Neuronal stem cell (in vitro differentiated cells): ENCODE measurements around the gene MRC2.

Experiments
- DNase-seq: peaks from one replicate; pipeline ENCODE4 v3.0.0-alpha.2; 2013; ENCODE audit warnings: low spot score
- H2AFZ ChIP-seq: one replicate; pipeline ENCODE4 v1.6.1; 2013; ENCODE audit warnings: mild to moderate bottlenecking, low read length, inconsistent platforms
- H2AK5ac ChIP-seq: 2 replicates; pipeline ENCODE4 v1.6.1; 2013; ENCODE audit warnings: low read depth, mild to moderate bottlenecking, inconsistent platforms, low read length, moderate library complexity, mixed read lengths
- H2BK120ac ChIP-seq: 2 replicates; pipeline ENCODE4 v1.6.1; 2013; ENCODE audit warnings: low read depth, mild to moderate bottlenecking, inconsistent platforms, low read length, moderate library complexity, mixed read lengths
- H2BK12ac ChIP-seq: one replicate; pipeline ENCODE4 v1.6.1; 2013; ENCODE audit warnings: low read length, inconsistent platforms
- H2BK15ac ChIP-seq: 2 replicates; pipeline ENCODE4 v1.6.1; 2013; ENCODE audit warnings: mild to moderate bottlenecking, low read length, inconsistent platforms, mixed read lengths
- H2BK5ac ChIP-seq: one replicate; pipeline ENCODE4 v1.6.1; 2013; ENCODE audit warnings: inconsistent platforms, mild to moderate bottlenecking, low read length, moderate library complexity
- H3K14ac ChIP-seq: one replicate; pipeline ENCODE4 v1.6.1; 2013; ENCODE audit warnings: low read length, inconsistent platforms
- H3K18ac ChIP-seq: 2 replicates; pipeline ENCODE4 v1.6.1; 2013; ENCODE audit warnings: low read length, inconsistent platforms
- H3K23ac ChIP-seq: 2 replicates; pipeline ENCODE4 v1.6.1; 2013; ENCODE audit warnings: low read depth, mild to moderate bottlenecking, mixed read lengths, low read length, inconsistent platforms; ENCODE audit not compliant: poor library complexity
- H3K27ac ChIP-seq: replicated peaks from 3 replicates; pipeline ENCODE4 v1.5.1; 2013; ENCODE audit warnings: low read length, inconsistent platforms
- H3K27me3 ChIP-seq, 3 experiments: 2 replicates each; pipeline ENCODE4 v1.6.1; 2013; ENCODE audit warnings: low read length in 3 of 3, mild to moderate bottlenecking in 2 of 3, inconsistent platforms in 1 of 3, low read depth in 1 of 3, mixed read lengths in 1 of 3, moderate library complexity in 1 of 3; ENCODE audit not compliant: control insufficient read depth in 3 of 3, insufficient read depth in 3 of 3
- H3K36me3 ChIP-seq, 2 donors: replicated peaks in 1 of 2; 2 replicates each; pipeline ENCODE4 v1.6.1; 2013; ENCODE audit warnings: low read length in 2 of 2; ENCODE audit not compliant: control insufficient read depth in 2 of 2, insufficient read depth in 2 of 2
- H3K4ac ChIP-seq: 2 replicates; pipeline ENCODE4 v1.6.1; 2013; ENCODE audit warnings: inconsistent platforms, mild to moderate bottlenecking, low read length, moderate library complexity
- H3K4me1 ChIP-seq, 2 donors: 1 replicate in 1 of 2; 2 replicates in 1 of 2; pipeline ENCODE4 v1.6.1; 2013; ENCODE audit warnings: low read length in 2 of 2, low read depth in 1 of 2; ENCODE audit not compliant: control insufficient read depth in 2 of 2, insufficient read depth in 1 of 2
- H3K4me2 ChIP-seq: one replicate; pipeline ENCODE4 v1.6.1; 2013; ENCODE audit warnings: mild to moderate bottlenecking, low read length, inconsistent platforms; ENCODE audit not compliant: insufficient read depth, poor library complexity, severe bottlenecking
- H3K4me3 ChIP-seq, 2 donors: 2 replicates each; pipeline ENCODE4 v1.5.1; 2013; ENCODE audit warnings: low read length in 2 of 2, mild to moderate bottlenecking in 2 of 2, inconsistent platforms in 1 of 2, moderate library complexity in 1 of 2
- H3K79me1 ChIP-seq: one replicate; pipeline ENCODE4 v1.6.1; 2013; ENCODE audit warnings: low read depth, mild to moderate bottlenecking, inconsistent platforms, low read length, moderate library complexity
- H3K9ac ChIP-seq: one replicate; pipeline ENCODE4 v1.6.1; 2013; ENCODE audit warnings: mild to moderate bottlenecking, low read depth, low read length, inconsistent platforms; ENCODE audit not compliant: poor library complexity
- H3K9me3 ChIP-seq, 2 donors: replicated peaks in 1 of 2; 2 replicates each; pipeline versions ENCODE3 to v1.6.1; 2013; ENCODE audit warnings: low read length in 2 of 2, mild to moderate bottlenecking in 2 of 2, inconsistent platforms in 1 of 2, low read depth in 1 of 2, mixed read lengths in 1 of 2, moderate library complexity in 1 of 2; ENCODE audit not compliant: control insufficient read depth in 2 of 2, insufficient read depth in 1 of 2
- H4K8ac ChIP-seq: one replicate; pipeline ENCODE4 v1.6.1; 2013; ENCODE audit warnings: low read depth, mild to moderate bottlenecking, inconsistent platforms, low read length, moderate library complexity
- H4K91ac ChIP-seq: one replicate; pipeline ENCODE4 v1.6.1; 2013; ENCODE audit warnings: low read length, low read depth, mild to moderate bottlenecking, inconsistent platforms; ENCODE audit not compliant: poor library complexity
- WGBS, 2 donors: extraction: QIAGEN DNeasy Blood & Tissue Kit; methylation state at CpG; one replicate each; pipeline ENCODE4 v1.1.7; 2013; ENCODE audit warnings: missing lambda C conversion rate in 2 of 2, mixed read lengths in 1 of 2; ENCODE audit not compliant: insufficient read length in 2 of 2, insufficient replicate concordance in 1 of 2; ENCODE audit errors: extremely low coverage in 2 of 2; 5-methylcytosine and 5-hydroxymethylcytosine counted together

The MRC2 gene

DNA sequence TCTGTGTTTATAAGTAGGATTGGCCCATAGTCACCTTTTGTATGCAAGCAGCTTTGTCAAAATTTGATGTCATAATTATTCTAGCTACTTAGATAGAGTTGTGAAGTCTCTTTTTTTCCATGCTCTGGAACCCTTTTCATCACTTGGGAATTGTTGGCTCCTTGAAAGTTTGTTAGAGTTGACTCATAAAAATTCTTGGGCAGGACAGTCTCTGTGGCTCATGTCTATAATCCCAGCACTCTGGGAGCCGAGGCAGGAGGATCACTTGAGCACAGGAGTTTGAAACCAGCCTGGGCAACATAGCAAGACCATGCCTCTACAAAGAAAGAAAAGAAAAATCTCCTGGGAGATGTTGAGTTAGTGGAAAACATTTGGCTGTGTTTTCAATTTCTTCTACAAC, 45.7 kb upstream of the MRC2 start:
- Histone ChIP-seq H3K23ac (no peak overlapping the region), H2BK120ac (no peak overlapping the region), H2BK5ac (no peak overlapping the region), H2BK12ac (no peak overlapping the region), H2AFZ (no peak overlapping the region), H2AK5ac (no peak overlapping the region), H3K4me3 (no peak overlapping the region), H3K4me1 (no peaks in the 10 kb centered on the region), H4K8ac (no peak overlapping the region), H3K27ac (no peak overlapping the region), H3K4ac (no peak overlapping the region), H3K4me2 (no peak overlapping the region), H2BK15ac (no peak overlapping the region), H3K18ac (no peak overlapping the region), H3K9ac (no peak overlapping the region), H3K36me3 (peaks cover 12 to 92% of the 10 kb centered on the region in 2 donors), H3K9me3 (no peaks in the 10 kb centered on the region), H3K27me3 (no peaks in the 10 kb centered on the region), H3K14ac (no peak overlapping the region), H3K79me1 (no peaks in the 10 kb centered on the region), H4K91ac (no peak overlapping the region)
- WGBS, 2 donors = no CpG with 5 or more reads among the region's 1 CpG
- DNase-seq = no peak

DNA sequence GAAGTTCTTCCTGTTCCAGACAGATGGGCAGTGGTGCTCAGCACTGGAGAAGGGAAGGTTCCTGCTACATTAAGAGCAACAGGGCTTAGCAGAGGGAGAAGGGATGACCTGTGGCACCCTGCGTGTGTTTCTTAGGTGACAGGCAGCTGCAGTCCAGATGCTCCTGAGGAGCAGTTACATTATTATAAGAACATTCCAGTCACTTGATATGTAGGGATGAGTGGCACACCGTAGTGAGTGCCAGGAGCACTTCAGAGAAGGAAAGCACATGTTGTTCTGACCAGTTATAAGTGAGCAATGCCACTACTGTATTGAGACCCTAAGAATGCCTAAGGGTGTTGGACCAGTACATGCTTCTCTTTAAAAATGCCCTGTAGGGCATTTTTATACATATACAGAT, 39.9 kb upstream of the MRC2 start:
- no peaks in the 10 kb centered on the region for H3K9me3 ChIP-seq
- no peak overlapping the region for H2BK12ac ChIP-seq
- no peak overlapping the region for H3K4me3 ChIP-seq
- WGBS, 2 donors = no CpG with 5 or more reads among the region's 2 CpGs
- H4K8ac ChIP-seq = no peak overlapping the region
- no peak overlapping the region for H3K4me2 ChIP-seq
- no peak for DNase-seq
- no peaks in the 10 kb centered on the region for H3K27me3 ChIP-seq
- no peak overlapping the region for H4K91ac ChIP-seq
- H3K18ac ChIP-seq = no peak overlapping the region
- no peaks in the 10 kb centered on the region for H3K4me1 ChIP-seq
- no peak overlapping the region for H3K9ac ChIP-seq
- H3K23ac ChIP-seq = no peak overlapping the region
- H2BK15ac ChIP-seq = no peak overlapping the region
- no peak overlapping the region for H2BK5ac ChIP-seq
- H2AFZ ChIP-seq = no peak overlapping the region
- no peak overlapping the region for H3K27ac ChIP-seq
- no peak overlapping the region for H2BK120ac ChIP-seq
- no peak overlapping the region for H2AK5ac ChIP-seq
- H3K4ac ChIP-seq = no peak overlapping the region
- no peak overlapping the region for H3K14ac ChIP-seq
- no peaks in the 10 kb centered on the region for H3K79me1 ChIP-seq
- H3K36me3 ChIP-seq = peaks cover 11 to 84% of the 10 kb centered on the region in 2 donors

DNA sequence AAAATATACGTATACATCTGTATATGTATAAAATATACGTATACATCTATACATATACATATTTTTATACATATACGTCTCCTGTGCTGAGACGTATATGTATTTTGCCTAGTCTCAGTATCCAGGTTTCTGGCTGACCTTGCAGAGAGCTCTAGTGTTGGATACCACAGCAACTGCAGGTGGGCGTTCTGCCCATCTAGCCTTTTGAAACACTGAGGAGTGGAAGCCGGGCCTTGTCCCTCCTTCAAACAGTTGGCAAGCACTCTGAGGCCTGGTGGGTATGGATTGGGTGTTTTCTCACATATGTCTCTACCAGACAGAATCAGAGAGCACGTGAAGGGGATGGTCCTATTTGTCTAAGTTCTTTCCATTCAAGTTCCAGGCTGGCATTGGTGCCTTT, 39.4 kb upstream of the MRC2 start:
- no peaks in the 10 kb centered on the region for H3K4me1 ChIP-seq
- H2BK5ac ChIP-seq = no peak overlapping the region
- H3K9ac ChIP-seq = no peak overlapping the region
- H3K18ac ChIP-seq = no peak overlapping the region
- no peak overlapping the region for H4K91ac ChIP-seq
- peaks cover 13 to 84% of the 10 kb centered on the region in 2 donors for H3K36me3 ChIP-seq
- no peaks in the 10 kb centered on the region for H3K27me3 ChIP-seq
- H3K4me2 ChIP-seq = no peak overlapping the region
- no peak overlapping the region for H3K27ac ChIP-seq
- no peak overlapping the region for H3K14ac ChIP-seq
- DNase-seq = no peak
- no CpG with 5 or more reads among the region's 7 CpGs for WGBS, 2 donors
- H3K23ac ChIP-seq = no peak overlapping the region
- no peak overlapping the region for H3K4ac ChIP-seq
- no peak overlapping the region for H2AFZ ChIP-seq
- H3K4me3 ChIP-seq = no peak overlapping the region
- H2AK5ac ChIP-seq = no peak overlapping the region
- H3K79me1 ChIP-seq = no peaks in the 10 kb centered on the region
- no peaks in the 10 kb centered on the region for H3K9me3 ChIP-seq
- no peak overlapping the region for H2BK120ac ChIP-seq
- H4K8ac ChIP-seq = no peak overlapping the region
- H2BK15ac ChIP-seq = no peak overlapping the region
- H2BK12ac ChIP-seq = no peak overlapping the region

DNA sequence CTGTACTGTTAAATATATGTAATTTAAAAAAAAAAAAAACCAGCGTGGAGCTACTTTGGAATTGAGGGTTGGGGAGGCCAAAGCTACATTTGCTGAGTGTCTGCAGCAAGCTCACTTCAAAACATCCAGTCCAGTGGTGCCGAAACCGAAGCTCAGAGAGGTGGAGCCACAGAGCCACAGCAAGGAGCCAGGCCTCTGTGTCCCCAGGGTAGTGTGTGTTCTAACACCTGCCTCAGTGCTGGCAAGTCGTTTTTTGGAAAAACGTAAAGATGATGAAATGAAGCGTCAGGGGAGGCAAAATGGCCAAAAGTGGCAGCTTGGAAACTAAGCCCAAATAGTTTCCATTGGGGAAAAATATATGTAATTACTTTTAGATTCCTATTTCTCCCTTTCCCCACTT, 36.1 kb upstream of the MRC2 start:
- no peak overlapping the region for H2AFZ ChIP-seq
- peaks cover 7 to 19% of the 10 kb centered on the region in 2 donors for H3K9me3 ChIP-seq
- no peak overlapping the region for H2BK120ac ChIP-seq
- H3K4me3 ChIP-seq = no peak overlapping the region
- WGBS, 2 donors = no CpG with 5 or more reads among the region's 6 CpGs
- H2BK5ac ChIP-seq = no peak overlapping the region
- H4K8ac ChIP-seq = no peak overlapping the region
- H3K79me1 ChIP-seq = peaks cover 2% of the 10 kb centered on the region
- no peak overlapping the region for H4K91ac ChIP-seq
- H3K27ac ChIP-seq = no peak overlapping the region
- H3K14ac ChIP-seq = no peak overlapping the region
- no peak overlapping the region for H3K4me2 ChIP-seq
- no peak overlapping the region for H2BK15ac ChIP-seq
- H3K4ac ChIP-seq = no peak overlapping the region
- H3K27me3 ChIP-seq = no peaks in the 10 kb centered on the region
- H2BK12ac ChIP-seq = no peak overlapping the region
- H3K9ac ChIP-seq = no peak overlapping the region
- peaks cover 17 to 88% of the 10 kb centered on the region in 2 donors for H3K36me3 ChIP-seq
- no peak overlapping the region for H3K23ac ChIP-seq
- no peak for DNase-seq
- no peak overlapping the region for H2AK5ac ChIP-seq
- no peak overlapping the region for H3K18ac ChIP-seq
- no peaks in the 10 kb centered on the region for H3K4me1 ChIP-seq
